HG03066 (cell line): ENCODE data around the gene SPATA32.

Source experiments
- ATAC-seq: cut with Tn5 transposase; IDR thresholded peaks from one replicate; pipeline ENCODE4 v1.9.1; 2021; ENCODE audit warnings: low read depth; ENCODE audit not compliant: unreplicated experiment

The SPATA32 gene

GRCh38 chr17:45294506-45294905 is 32.6 kb upstream of the SPATA32 start:
- ATAC-seq: no peak

DNA sequence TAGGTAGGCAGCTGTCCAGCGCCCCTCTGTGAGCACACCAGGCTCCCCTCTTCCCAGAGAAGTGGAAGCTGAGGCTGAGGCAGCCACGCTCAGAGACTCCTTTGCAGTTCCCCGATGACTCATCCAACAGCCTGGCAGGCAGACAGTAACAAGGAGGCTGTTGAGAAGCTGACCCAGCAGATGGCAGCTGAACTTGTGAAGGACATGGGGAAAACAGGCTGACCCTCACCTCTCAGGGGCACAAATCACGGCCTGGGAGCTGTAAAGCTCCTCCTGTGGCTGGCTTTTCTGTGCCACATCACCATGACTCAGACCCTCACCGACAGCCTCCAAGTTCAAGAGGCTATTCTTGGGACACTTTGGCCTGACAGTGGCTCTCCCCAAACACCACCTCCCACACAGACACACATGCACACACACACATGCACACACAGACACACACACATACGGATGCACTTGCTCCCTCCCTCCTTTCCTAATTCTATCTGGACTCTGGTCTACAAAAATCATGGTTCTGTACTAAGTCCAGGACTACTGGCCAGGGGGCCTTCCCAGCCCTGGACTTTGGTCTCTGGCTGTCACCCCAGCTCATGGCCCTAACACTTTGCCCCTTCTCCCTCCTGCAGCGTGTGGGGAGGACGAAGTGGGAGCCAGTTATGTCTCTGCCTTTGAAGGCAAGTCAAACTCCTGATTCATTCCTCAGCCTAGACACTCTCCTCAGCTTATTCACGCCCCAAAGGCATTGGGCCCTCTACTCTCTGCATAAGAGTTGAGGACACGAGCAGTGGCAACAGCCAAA is 31.7 kb upstream of the SPATA32 start:
- ATAC-seq: no peak

DNA sequence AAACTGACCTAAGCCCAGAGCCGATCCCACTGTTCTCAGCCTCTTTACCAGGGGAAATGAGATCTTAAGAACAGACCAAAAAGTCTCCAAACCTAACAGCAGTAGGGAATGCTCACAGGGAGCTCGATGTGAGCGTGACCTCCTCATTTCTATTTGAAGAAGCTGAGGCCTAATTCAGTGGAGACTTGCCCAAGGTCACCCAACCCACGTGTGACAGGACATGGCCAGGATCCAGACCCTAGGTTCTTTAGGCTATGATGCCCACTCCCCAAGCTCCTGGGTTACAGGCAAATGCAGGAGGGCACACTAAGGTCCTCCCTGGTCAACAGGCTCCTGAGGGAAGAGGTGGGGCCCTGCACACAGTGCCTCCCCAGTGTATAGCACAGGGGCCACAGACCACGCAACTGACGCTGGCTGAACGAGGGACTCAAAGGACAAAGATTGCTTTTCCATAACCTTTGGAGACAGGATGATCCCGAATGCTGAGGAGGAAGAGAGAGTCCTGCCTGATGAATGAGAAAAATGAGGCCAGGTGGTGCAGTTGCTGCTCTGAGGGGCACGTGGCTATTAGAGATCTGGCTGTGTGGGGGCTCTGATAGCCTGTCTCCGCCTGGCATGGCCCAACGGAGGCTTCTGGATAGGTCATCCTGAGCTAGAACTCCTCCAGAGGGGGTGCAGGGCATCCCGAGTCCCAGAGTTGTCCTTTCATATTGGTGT is 31.0 kb upstream of the SPATA32 start:
- no peak for ATAC-seq

DNA sequence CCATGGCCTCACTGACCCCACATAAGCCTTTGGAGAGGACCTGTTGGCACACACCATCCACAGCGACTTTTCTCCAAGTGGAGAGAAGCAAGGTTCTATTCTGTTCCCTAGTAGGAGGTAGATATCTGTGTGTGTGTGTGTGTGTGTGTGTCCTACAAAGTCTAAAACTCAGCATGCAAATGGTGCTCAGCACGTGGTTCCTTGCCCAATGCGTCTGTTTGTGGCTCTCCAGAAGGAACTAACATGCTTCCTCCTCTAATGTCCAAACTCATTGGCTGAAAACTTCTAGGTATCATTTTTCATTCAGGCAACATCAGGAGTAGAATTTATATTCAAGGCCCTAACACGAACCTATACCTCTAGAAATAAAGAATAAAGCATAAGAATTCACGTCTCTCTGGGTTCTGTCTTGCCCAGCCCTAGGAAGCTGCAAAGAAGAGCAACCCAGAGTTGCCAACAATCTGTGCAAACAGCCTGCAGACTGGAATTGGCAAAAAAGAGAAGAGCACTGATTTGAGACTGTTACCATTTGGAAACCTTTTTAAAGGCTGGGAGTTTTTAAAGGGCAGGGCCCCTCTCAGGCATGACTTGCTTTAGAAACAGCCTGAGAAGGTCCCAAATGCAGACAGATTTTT is 29.4 kb upstream of the SPATA32 start:
- no peak for ATAC-seq

DNA sequence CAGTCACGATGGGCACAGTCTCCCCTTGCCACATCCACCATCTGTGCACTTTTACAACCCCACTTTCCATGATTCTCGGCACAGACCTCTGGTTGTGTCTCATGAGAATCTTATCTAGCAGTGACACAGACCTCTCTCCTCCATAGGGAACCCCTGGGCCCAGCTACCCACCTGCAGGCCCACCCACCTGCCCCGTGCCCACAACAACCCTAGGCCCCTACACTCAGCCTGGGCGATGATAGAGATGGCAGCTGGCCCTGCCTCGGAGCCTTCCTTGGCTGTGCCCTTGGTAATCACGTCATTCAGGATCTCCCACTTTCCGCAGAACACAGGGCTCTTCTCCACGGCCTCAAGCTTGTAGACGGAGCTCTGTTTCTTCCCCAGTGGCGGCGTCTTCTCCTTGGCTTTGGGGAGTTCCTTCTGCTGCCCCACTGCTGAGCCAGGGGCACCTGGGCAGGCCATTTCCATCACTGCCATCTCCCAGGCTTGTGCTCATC is 28.4 kb upstream of the SPATA32 start:
- no peak for ATAC-seq

DNA sequence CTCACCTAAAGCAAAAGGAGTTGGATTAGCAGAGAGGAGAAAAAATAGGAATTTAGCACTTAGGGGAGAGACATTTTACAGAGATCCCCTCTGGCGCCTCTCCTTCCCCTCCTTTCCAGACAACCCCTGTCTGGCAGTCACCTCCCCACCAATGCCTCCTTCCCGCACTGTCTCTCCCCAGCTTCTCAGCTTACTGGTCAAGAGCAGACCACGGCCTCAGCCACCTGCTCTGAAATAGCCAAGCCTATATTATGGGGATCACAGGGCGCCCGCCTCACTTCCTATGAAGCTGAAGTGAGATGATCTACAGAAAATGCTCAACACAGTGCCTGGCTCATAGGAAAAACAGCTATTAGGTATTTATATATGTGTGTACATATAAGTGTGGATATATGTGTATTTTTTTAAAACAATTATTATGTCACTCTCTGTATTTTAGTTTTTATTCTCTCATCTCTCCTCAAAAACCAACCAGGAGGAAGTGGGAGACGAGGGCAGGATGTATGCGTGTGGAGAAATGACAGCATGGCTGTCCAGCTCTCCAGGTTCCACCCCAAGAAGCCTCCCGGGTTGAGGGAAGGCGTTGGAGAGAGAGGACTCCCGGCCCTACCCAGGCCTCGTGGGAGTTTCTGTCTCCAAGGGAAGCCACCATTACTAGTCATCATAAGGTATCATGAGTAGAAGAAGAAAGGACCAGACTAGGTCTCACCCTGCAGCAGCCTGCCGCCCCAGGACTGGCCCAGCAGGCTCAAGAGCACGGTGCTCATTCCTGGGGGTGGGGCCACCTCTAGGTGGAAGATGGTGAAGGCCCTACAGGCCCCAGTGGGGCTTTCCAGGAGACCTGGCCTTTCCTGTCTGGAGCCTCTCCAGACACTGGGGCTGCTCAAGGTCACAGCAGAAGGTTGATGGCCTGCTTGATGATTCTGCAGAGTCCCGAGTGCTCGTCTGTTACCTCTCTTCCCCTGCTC is 27.7 kb upstream of the SPATA32 start:
- no peak for ATAC-seq

DNA sequence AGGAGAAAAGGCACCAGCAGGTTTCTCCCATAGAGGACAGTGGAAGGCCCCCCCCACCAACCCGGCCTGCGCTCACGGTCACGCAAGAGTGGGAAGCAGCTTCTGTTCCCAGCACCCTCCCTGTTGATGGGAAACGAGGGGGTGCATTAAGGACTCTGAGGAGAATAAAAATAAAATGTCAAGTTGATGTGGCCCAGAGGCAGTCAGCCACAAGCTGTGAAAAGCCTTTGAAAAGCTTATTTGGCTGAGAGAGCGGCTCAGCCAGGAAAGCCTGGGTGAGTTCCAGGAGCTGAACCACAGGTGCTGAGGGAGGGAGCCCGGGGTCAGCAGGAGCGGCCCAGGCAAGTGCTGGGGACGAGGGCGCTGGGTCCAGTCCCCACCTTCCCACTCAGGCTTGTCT is 26.9 kb upstream of the SPATA32 start:
- ATAC-seq: no peak

DNA sequence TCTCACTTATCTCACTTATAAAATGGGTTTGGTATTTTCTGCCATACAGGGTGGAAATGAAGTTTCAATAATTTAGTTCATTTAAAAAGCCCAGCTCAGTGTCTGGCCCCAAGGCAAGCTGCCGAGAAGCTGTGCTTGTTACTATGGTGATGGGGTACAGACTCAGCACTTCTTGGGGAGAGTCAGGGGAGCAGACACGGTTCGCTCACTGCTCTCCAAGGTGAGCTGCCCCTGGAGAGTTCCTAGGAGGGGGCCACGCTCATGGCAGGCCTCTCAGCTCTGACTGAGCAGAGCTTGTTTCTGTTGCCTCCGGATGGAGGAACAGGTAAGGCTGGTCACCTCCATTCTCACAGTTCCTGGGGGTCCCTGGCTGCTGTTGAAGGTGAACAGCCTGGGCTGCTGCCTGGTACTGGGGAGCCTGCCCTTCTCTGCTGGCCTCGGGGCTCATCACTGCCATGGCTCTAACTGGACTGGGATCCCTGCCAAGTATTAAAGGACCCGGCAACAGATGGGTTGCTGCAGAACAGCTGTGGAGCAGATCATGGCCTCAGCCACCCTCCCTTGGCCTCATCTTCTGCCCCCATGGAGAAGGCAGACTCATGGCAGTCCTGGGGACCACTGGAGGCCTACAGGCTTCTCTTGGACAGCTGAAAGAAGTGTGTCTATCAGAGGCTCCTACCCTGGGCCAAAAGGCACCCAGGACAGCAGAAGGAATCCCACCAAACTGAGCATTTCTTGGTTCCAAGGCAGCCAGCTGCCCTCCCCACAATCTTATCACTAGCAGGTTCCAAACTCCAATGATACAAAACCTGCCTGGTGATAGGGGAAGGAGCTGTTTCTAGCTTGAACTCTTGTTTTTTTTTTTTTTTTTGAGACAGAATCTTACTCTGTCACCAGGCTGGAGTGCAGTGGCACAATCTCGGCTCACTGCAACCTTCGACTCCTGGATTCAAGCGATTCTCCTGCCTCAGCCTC is 25.9 kb upstream of the SPATA32 start:
- ATAC-seq: no peak

GRCh38 chr17:45286286-45286685 is 24.4 kb upstream of the SPATA32 start:
- no peak for ATAC-seq

- no peak for ATAC-seq
Observed at GRCh38 chr17:45284176-45285140, 22.6 kb upstream of the SPATA32 start.

DNA sequence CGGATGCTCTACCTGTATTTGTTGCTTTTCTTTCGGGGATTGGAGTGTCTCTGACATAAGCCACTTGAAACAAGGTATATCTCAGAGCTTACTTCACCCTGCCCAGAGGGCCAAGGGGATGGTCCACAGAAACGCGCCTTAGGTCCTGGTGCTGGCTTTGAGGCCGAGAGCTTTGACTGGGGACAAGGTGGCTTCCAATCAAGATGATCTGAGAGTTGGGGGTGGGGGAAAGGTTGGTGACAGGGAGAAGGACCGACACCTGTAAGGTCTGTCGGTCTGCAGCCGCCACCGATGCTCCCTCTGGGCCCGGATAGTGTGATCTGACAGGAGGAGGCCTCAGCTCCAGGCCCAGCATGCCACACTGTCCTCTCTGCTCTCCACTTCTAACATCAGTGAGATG is 21.8 kb upstream of the SPATA32 start:
- no peak for ATAC-seq

GRCh38 chr17:45282683-45283644 is 21.1 kb upstream of the SPATA32 start:
- no peak for ATAC-seq

- ATAC-seq: no peak
Observed at GRCh38 chr17:45279898-45280297, 18.0 kb upstream of the SPATA32 start.

- no peak for ATAC-seq
Observed at GRCh38 chr17:45277992-45278391, 16.1 kb upstream of the SPATA32 start.

DNA sequence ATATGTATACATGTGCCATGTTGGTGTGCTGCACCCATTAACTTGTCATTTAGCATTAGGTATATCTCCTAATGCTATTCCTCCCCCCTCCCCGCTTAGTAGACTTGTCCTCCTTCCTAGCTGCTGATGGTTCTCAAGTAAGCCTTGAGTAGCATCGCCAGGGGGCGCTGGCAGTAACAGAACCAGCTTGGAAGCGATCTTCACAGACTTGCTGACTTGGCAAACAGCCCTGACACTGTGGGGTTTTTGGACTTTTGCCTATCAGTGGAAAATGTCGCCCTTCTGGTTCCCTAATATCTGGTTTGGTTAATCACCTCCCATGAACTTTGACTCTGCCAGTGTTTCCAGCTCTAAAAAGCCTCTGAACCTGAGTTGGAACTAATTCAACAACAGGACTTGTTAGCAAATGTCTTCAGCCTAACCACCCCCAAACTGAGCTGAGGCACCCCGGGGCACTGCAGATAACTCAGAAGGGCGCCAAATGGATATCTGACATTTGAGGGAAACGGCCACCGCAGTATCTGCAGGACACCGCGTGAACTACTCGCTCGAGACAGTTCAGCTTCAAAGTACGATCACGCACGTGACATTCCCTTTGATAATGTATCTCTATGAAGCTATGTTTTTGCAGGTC is 15.4 kb upstream of the SPATA32 start:
- ATAC-seq: no peak

- ATAC-seq: no peak
Observed at GRCh38 chr17:45276031-45276430, 14.1 kb upstream of the SPATA32 start.
